HL-60 (cell line): ENCODE measurements around the gene HSD3B1.

Experiments used
- CTCF ChIP-seq: IDR thresholded peaks from one replicate; pipeline ENCODE4 v1.5.1; 2011; ENCODE audit warnings: low read length, control low read depth, inconsistent platforms; ENCODE audit not compliant: insufficient read depth
- POLR2AphosphoS5 ChIP-seq: IDR thresholded peaks from 2 replicates; pipeline ENCODE4 v1.6.1; 2012; ENCODE audit warnings: low read depth

GRCh38 chr1:119490925-119491324 is 16.1 kb upstream of the HSD3B1 start:
- TF ChIP-seq CTCF, result no peak
- TF ChIP-seq POLR2AphosphoS5, result no peak
